Ovary (tissue), 3 donors: ENCODE data around the gene IL6.
"Not testable (repeated sequence)": the region's sequence is repeated elsewhere in the genome, so short reads cannot be mapped to it uniquely, and the experiment has no call there.

Experiments used
- CTCF ChIP-seq, 3 donors: fragments of 450-650 bp in 2 of 3; fragments of 200-600 bp in 1 of 3; IDR thresholded peaks; one replicate each; pipeline versions ENCODE4 v1.5.1 to v1.8.0; 2016 to 2022; ENCODE audit warnings: antibody characterized with exemption in 3 of 3, mild to moderate bottlenecking in 1 of 3
- POLR2A ChIP-seq: fragments of 450-650 bp; IDR thresholded peaks from one replicate; pipeline ENCODE4 v1.6.1; 2017; ENCODE audit warnings: antibody characterized with exemption, mild to moderate bottlenecking, moderate library complexity
- donor health status: DM: no; HTN: no; CAD: no.

- not testable (repeated sequence) for TF ChIP-seq CTCF (IDR thresholded peaks at IDR 0.05); POLR2A
These were observed 38.1 kb upstream of the IL6 start for GRCh38 chr7:22688934-22689333.
